ENCODE results near the gene GARNL3.
A peak's percentile ranks its signal among the peaks of the same experiment; 100 is the strongest.

Gene GARNL3

GRCh38 chr9:127386981-127387380 is 122.4 kb downstream of the GARNL3 start:
- no peak for TF ChIP-seq CTCF (IDR thresholded peaks at IDR 0.05; ENCODE audit: control extremely low read depth, extremely low read depth, low read depth, missing control alignments)
- CTCF ChIA-PET, result interaction anchor here (1.0 to 1.3 kb wide), 2 partner anchors 83 to 172 kb away, joined by 3 read pairs; no protein-coding TSS in a partner anchor

GRCh38 chr9:127388037-127388855 is 123.7 kb downstream of the GARNL3 start:
- ChIA-PET CTCF (interaction anchor here (1.0 to 2.4 kb wide), 3 partner anchors 9 to 174 kb away, joined by 3 to 12 read pairs (median 3); partner anchors contain the start of gene SLC2A8), POLR2A (no interaction called here)
- DNase-seq (ENCODE audit: extremely low spot score), result peak; percentile 70
- no peak for TF ChIP-seq CTCF (IDR thresholded peaks at IDR 0.05; ENCODE audit: control extremely low read depth, extremely low read depth, low read depth, missing control alignments)

More at GRCh38 chr9:127386981-127387380, 122.4 kb downstream of the GARNL3 start:
- DNase-seq (ENCODE audit: extremely low spot score), result no peak
- POLR2A ChIA-PET, result no interaction called here

GRCh38 chr9:127388856-127389238 is 124.3 kb downstream of the GARNL3 start:
- ChIA-PET CTCF (interaction anchor here (2.4 kb wide), 1 partner anchor 8 kb away, joined by 12 read pairs; the partner anchor contains the start of gene SLC2A8), POLR2A (no interaction called here)
- TF ChIP-seq CTCF (IDR thresholded peaks at IDR 0.05; ENCODE audit: control extremely low read depth, extremely low read depth, low read depth, missing control alignments), result no peak
- no peak for DNase-seq (ENCODE audit: extremely low spot score)

GRCh38 chr9:127389381-127390247 is 125.0 kb downstream of the GARNL3 start:
- DNase-seq (ENCODE audit: extremely low spot score), result no peak
- CTCF ChIA-PET, result interaction anchor here (2.4 kb wide), 1 partner anchor 8 kb away, joined by 12 read pairs; the partner anchor contains the start of gene SLC2A8
- POLR2A ChIA-PET, result no interaction called here
- TF ChIP-seq CTCF (IDR thresholded peaks at IDR 0.05; ENCODE audit: control extremely low read depth, extremely low read depth, low read depth, missing control alignments), result no peak

- no peak for DNase-seq (ENCODE audit: extremely low spot score)
- TF ChIP-seq CTCF (IDR thresholded peaks at IDR 0.05; ENCODE audit: control extremely low read depth, extremely low read depth, low read depth, missing control alignments), result no peak
- ChIA-PET CTCF (no interaction called here), POLR2A (no interaction called here)
Measured at GRCh38 chr9:127390248-127390545, 125.6 kb downstream of the GARNL3 start.

GRCh38 chr9:127390563-127390962 is 126.0 kb downstream of the GARNL3 start:
- POLR2A ChIA-PET, result no interaction called here
- no peak for DNase-seq (ENCODE audit: extremely low spot score)
- TF ChIP-seq CTCF (IDR thresholded peaks at IDR 0.05; ENCODE audit: control extremely low read depth, extremely low read depth, low read depth, missing control alignments), result no peak
- CTCF ChIA-PET, result no interaction called here

Measured in GM10248 (cell line).